ENCODE results near the gene EIF4E.

The EIF4E gene

GRCh38 chr4:98908703-98909262 is 20.1 kb downstream of the EIF4E start:
- Histone ChIP-seq H3K4me1 (no peaks in the 10 kb centered on the region; the same call in 1 of the 2 replicates), H3K9me3 (no peaks in the 10 kb centered on the region), H3K36me3 (no peaks in the 10 kb centered on the region; the same call in none of the 2 replicates), H3K27me3 (no peaks in the 10 kb centered on the region), H3K4me3 (ENCODE audit: low read depth, low read length) (no peak overlapping the region)
- no peak for TF ChIP-seq CTCF (IDR thresholded peaks at IDR 0.05; ENCODE audit: low read depth, low read length)
- no peak for DNase-seq

GRCh38 chr4:98908182-98908581 is 20.8 kb downstream of the EIF4E start:
- no peaks in the 10 kb centered on the region for H3K9me3 ChIP-seq
- H3K27me3 ChIP-seq = no peaks in the 10 kb centered on the region
- TF ChIP-seq CTCF (IDR thresholded peaks at IDR 0.05; ENCODE audit: low read depth, low read length) = no peak
- no peaks in the 10 kb centered on the region; the same call in 1 of the 2 replicates for H3K4me1 ChIP-seq
- DNase-seq = no peak
- H3K4me3 ChIP-seq (ENCODE audit: low read depth, low read length) = no peak overlapping the region
- H3K36me3 ChIP-seq = no peaks in the 10 kb centered on the region; the same call in none of the 2 replicates

GRCh38 chr4:98905839-98906238 is 23.1 kb downstream of the EIF4E start:
- no peaks in the 10 kb centered on the region for H3K27me3 ChIP-seq
- peaks cover 19% of the 10 kb centered on the region for H3K36me3 ChIP-seq
- no peak for TF ChIP-seq CTCF (IDR thresholded peaks at IDR 0.05; ENCODE audit: low read depth, low read length)
- no peak for DNase-seq
- no peaks in the 10 kb centered on the region; the same call in 1 of the 2 replicates for H3K4me1 ChIP-seq
- H3K9me3 ChIP-seq = no peaks in the 10 kb centered on the region
- no peak overlapping the region for H3K4me3 ChIP-seq (ENCODE audit: low read depth, low read length)

GRCh38 chr4:98905297-98905696 is 23.6 kb downstream of the EIF4E start:
- DNase-seq = no peak
- H3K9me3 ChIP-seq = no peaks in the 10 kb centered on the region
- H3K4me1 ChIP-seq = no peaks in the 10 kb centered on the region; the same call in 1 of the 2 replicates
- H3K4me3 ChIP-seq (ENCODE audit: low read depth, low read length) = no peak overlapping the region
- no peak for TF ChIP-seq CTCF (IDR thresholded peaks at IDR 0.05; ENCODE audit: low read depth, low read length)
- H3K36me3 ChIP-seq = peaks cover 24% of the 10 kb centered on the region
- H3K27me3 ChIP-seq = no peaks in the 10 kb centered on the region

- TF ChIP-seq CTCF (IDR thresholded peaks at IDR 0.05; ENCODE audit: low read depth, low read length) = no peak
- H3K9me3 ChIP-seq = no peaks in the 10 kb centered on the region
- no peak for DNase-seq
- no peaks in the 10 kb centered on the region for H3K27me3 ChIP-seq
- peaks cover 33% of the 10 kb centered on the region for H3K36me3 ChIP-seq
- no peaks in the 10 kb centered on the region for H3K4me1 ChIP-seq
- no peak overlapping the region for H3K4me3 ChIP-seq (ENCODE audit: low read depth, low read length)
Observed at GRCh38 chr4:98903963-98904362, 25.0 kb downstream of the EIF4E start.

- H3K4me3 ChIP-seq (ENCODE audit: low read depth, low read length) = no peak overlapping the region
- H3K27me3 ChIP-seq = no peaks in the 10 kb centered on the region
- H3K36me3 ChIP-seq = peaks cover 33% of the 10 kb centered on the region
- H3K9me3 ChIP-seq = no peaks in the 10 kb centered on the region
- DNase-seq = no peak
- no peaks in the 10 kb centered on the region for H3K4me1 ChIP-seq
- no peak for TF ChIP-seq CTCF (IDR thresholded peaks at IDR 0.05; ENCODE audit: low read depth, low read length)
Observed at GRCh38 chr4:98903561-98903960, 25.4 kb downstream of the EIF4E start.
